Gastroesophageal sphincter (tissue), 4 donors: ENCODE measurements around the gene EPHA6. TPM values are rescaled to one million over a fixed set of nuclear protein-coding genes. Genes with fewer than 3 reads are reported as not detected.
"Not testable (repeated sequence)": the region's sequence is repeated elsewhere in the genome, so short reads cannot be mapped to it uniquely, and the experiment has no call there.

Source experiments
- ATAC-seq: fragments of 150-250 bp; one replicate; pipeline ENCODE4 v1.9.1; 2016; ENCODE audit warnings: mild to moderate bottlenecking, moderate library complexity
- H3K27ac ChIP-seq, 4 donors: fragments of 200-600 bp; sonication (generic) in 3 of 4; 1 replicate in 3 of 4; 2 replicates in 1 of 4; pipeline ENCODE4 v1.5.1; 2016 to 2019
- H3K27me3 ChIP-seq: fragments of 200-600 bp; sonication (generic); one replicate; pipeline ENCODE4 v1.5.1; 2019
- H3K36me3 ChIP-seq, 2 donors: fragments of 200-600 bp; sonication (generic); one replicate each; pipeline ENCODE4 v1.5.1; 2019; ENCODE audit warnings: control low read depth in 1 of 2
- H3K4me1 ChIP-seq, 3 donors: fragments of 200-600 bp; sonication (generic); 1 replicate in 2 of 3; 2 replicates in 1 of 3; pipeline ENCODE4 v1.5.1; 2016 to 2019; ENCODE audit warnings: control low read depth in 2 of 3
- H3K4me3 ChIP-seq, 2 donors: fragments of 200-600 bp; sonication (generic); one replicate each; pipeline ENCODE4 v1.5.1; 2019; ENCODE audit warnings: mild to moderate bottlenecking in 1 of 2, moderate library complexity in 1 of 2
- H3K9me3 ChIP-seq, 3 donors: fragments of 200-600 bp; sonication (generic); one replicate each; pipeline ENCODE4 v1.5.1; 2017 to 2019; ENCODE audit warnings: control low read depth in 2 of 3
- CTCF ChIP-seq, 4 experiments: fragments of 200-600 bp in 2 of 4; fragments of 450-650 bp in 2 of 4; sonication (generic) in 1 of 4; IDR thresholded peaks; one replicate each; pipeline ENCODE4 v1.5.1; 2017 to 2019; ENCODE audit warnings: antibody characterized with exemption in 4 of 4, mild to moderate bottlenecking in 2 of 4, moderate library complexity in 2 of 4
- EP300 ChIP-seq: sonication (generic); formaldehyde crosslinking; IDR thresholded peaks from one replicate; pipeline ENCODE4 v1.6.1; 2017; ENCODE audit warnings: antibody characterized with exemption, mild to moderate bottlenecking
- POLR2A ChIP-seq, 2 donors: fragments of 450-650 bp; IDR thresholded peaks; one replicate each; pipeline ENCODE4 v1.6.1; 2017; ENCODE audit warnings: antibody characterized with exemption in 2 of 2, mild to moderate bottlenecking in 2 of 2, moderate library complexity in 1 of 2
- POLR2AphosphoS5 ChIP-seq: sonication (generic); formaldehyde crosslinking; IDR thresholded peaks from one replicate; pipeline ENCODE4 v1.6.1; 2017; ENCODE audit warnings: antibody characterized with exemption
- WGBS, 2 donors: methylation state at CpG; one replicate each; pipeline ENCODE4 v1.1.5; 2018; ENCODE audit warnings: low coverage in 1 of 2; 5-methylcytosine and 5-hydroxymethylcytosine counted together
- total RNA-seq, 4 donors: library from RNA; depleted of rRNA; stranded (reverse); fragments of >200 nt; gene quantifications; one replicate each; pipeline ENCODE4 v1.1.0, GENCODE V29; 2016

Gene EPHA6
- total RNA-seq, 4 donors from 2014 or later: 1.6 to 4.2 (median 2.9) TPM

DNA sequence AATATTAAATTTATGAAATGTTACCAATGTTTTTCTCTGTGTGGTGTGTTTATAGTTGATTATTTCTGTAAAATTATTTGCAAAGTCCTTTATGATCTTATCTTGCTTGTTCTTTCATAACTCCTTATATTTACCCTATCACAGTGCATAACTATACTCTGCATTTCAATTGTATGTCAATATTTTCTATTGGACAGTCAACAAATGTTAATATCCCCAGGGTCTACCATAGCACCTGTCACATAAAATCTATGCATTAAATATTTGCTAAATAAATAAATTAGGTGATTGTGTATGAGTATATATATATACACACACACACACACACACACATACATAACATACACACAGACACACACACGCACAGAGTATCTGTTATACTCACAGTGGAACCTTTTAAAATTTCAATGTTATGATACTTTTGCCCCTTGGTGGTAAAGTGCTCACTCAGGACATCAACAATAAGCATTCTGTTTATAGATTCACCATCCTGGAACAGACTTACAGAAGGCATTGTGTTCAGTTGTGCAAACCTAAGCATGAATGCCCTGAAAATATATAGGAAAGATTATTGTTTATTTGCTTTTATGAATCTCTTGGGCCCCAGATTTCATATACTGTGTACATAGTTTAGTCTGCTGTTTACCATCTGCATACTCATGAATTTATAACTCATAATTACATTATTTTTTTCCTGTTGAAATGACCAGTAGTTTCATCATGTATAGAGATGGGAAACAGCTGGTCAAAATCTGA lies 443.7 kb downstream of the EPHA6 start:
- no peak overlapping the region for H3K4me3 ChIP-seq
- H3K36me3 ChIP-seq: no peaks in the 10 kb centered on the region
- no peak for TF ChIP-seq POLR2AphosphoS5
- TF ChIP-seq EP300: no peak
- no peak for TF ChIP-seq CTCF (IDR thresholded peaks at IDR 0.05)
- ATAC-seq: no peak
- 86 to 89% methylated on average over 1 of the region's 1 CpG for WGBS, 2 donors
- H3K9me3 ChIP-seq: no peaks in the 10 kb centered on the region
- H3K27ac ChIP-seq: no peak overlapping the region
- H3K27me3 ChIP-seq: no peaks in the 10 kb centered on the region
- no peaks in the 10 kb centered on the region for H3K4me1 ChIP-seq

DNA sequence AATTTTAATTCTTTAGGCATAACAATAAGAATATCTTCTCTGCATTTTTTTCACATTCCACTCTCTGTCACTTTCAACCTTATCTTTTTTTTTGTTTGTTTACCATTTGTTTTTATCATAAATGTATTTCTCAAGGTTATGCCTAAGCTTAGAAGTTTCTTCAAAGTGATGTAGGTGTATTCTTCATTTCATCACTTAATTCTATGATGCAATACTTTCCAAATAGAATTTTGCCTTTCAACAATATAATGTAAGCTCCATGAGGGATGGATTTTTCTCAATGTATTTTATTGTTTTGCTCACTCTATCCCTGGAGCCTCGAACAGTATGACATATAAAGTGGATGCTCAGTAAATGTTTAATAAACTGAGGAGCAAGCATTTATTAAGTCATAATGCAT lies 444.9 kb downstream of the EPHA6 start:
- Histone ChIP-seq H3K4me1 (no peaks in the 10 kb centered on the region), H3K27me3 (no peaks in the 10 kb centered on the region), H3K27ac (no peak overlapping the region), H3K36me3 (no peaks in the 10 kb centered on the region), H3K4me3 (no peak overlapping the region), H3K9me3 (no peaks in the 10 kb centered on the region)
- no peak for ATAC-seq
- 45 to 63% methylated on average over 1 of the region's 1 CpG for WGBS, 2 donors
- TF ChIP-seq CTCF (IDR thresholded peaks at IDR 0.05) (no peak), POLR2A (IDR thresholded peaks at IDR 0.05) (no peak), POLR2AphosphoS5 (no peak), EP300 (no peak)

DNA sequence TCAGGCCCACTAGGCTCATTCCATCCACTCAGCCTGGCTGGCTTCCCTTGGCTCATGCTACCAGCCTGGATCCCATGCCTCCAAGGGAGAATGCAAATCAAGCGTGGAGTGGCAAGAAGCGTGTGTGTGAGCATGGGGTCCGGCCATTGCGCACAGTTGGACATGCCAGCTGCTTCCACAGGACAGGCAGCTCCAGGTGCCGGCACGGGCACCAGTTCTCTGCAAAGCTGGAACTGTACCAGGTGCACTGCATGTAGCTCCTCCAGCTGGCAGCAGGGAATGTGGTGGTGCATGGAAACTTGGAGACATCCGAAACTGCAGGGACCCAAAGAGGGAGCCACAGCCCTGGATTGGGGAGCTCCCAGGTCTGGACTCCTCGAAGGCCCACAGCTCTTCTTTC lies 449.8 kb downstream of the EPHA6 start:
- ATAC-seq: no peak
- WGBS, 2 donors: 100% methylated on average over 1 of the region's 8 CpGs; no CpG with 5 or more reads in 1 of the 2 donors
- TF ChIP-seq CTCF (IDR thresholded peaks at IDR 0.05) (no peak), POLR2AphosphoS5 (no peak), POLR2A (IDR thresholded peaks at IDR 0.05) (no peak), EP300 (no peak)
- H3K27me3 ChIP-seq: no peaks in the 10 kb centered on the region
- no peaks in the 10 kb centered on the region for H3K36me3 ChIP-seq
- H3K4me3 ChIP-seq: no peak overlapping the region
- H3K27ac ChIP-seq: no peak overlapping the region
- no peaks in the 10 kb centered on the region for H3K4me1 ChIP-seq
- H3K9me3 ChIP-seq: no peaks in the 10 kb centered on the region

DNA sequence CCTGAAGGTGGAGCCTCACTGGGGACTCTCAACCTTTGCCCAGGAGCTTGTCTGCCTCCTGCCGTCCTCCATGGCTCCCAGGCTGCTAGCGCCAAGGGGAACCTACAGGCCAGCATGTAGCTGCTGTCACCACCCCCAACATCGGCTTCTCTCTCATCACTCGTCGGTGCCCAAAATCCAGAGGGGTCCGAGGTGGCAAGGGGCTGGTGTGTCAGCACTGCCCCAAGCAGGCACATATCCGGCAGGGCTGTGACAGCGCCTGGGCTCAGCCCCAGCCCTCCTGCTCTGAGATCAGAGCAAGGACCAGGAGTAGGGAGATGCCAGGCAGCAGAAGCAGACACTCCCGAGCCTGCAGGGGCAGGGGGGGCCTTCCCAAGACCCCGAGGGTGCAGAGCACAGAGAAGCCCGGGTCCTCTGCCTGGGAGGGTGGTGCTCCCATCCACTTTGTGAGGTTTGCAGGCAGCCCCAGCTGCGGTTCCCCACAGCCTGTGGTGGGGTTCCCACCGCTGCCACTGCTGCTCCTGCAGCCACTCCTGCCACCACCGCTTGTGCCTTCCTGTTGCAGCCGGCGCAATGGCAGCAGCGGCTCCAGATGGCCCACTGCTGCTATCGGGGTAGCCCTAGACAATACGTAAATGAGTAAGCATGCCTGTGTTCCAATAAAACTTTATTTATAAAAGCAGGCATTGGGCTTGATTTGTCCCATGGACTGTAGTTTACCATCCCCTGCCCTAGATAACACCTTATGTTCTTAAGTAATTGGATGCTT lies 451.0 kb downstream of the EPHA6 start:
- H3K27me3 ChIP-seq: no peaks in the 10 kb centered on the region
- no peak for TF ChIP-seq CTCF (IDR thresholded peaks at IDR 0.05)
- no peak for TF ChIP-seq POLR2A (IDR thresholded peaks at IDR 0.05)
- TF ChIP-seq POLR2AphosphoS5: no peak
- 93% methylated on average over 6 to 12 of the region's 19 CpGs for WGBS, 2 donors
- no peak overlapping the region for H3K4me3 ChIP-seq
- no peak for ATAC-seq
- no peaks in the 10 kb centered on the region for H3K36me3 ChIP-seq
- H3K9me3 ChIP-seq: no peaks in the 10 kb centered on the region
- no peaks in the 10 kb centered on the region for H3K4me1 ChIP-seq
- H3K27ac ChIP-seq: no peak overlapping the region

GRCh38 chr3:97269202-97269601 lies 454.8 kb downstream of the EPHA6 start:
- no peaks in the 10 kb centered on the region for H3K36me3 ChIP-seq
- no peak overlapping the region for H3K27ac ChIP-seq
- TF ChIP-seq POLR2AphosphoS5 (no peak), EP300 (no peak), POLR2A (IDR thresholded peaks at IDR 0.05) (no peak), CTCF (IDR thresholded peaks at IDR 0.05) (no peak)
- H3K4me3 ChIP-seq: no peak overlapping the region
- H3K4me1 ChIP-seq: no peaks in the 10 kb centered on the region
- 42 to 71% methylated on average over 1 to 2 of the region's 2 CpGs for WGBS, 2 donors
- no peak for ATAC-seq
- no peaks in the 10 kb centered on the region for H3K27me3 ChIP-seq
- H3K9me3 ChIP-seq: no peaks in the 10 kb centered on the region

DNA sequence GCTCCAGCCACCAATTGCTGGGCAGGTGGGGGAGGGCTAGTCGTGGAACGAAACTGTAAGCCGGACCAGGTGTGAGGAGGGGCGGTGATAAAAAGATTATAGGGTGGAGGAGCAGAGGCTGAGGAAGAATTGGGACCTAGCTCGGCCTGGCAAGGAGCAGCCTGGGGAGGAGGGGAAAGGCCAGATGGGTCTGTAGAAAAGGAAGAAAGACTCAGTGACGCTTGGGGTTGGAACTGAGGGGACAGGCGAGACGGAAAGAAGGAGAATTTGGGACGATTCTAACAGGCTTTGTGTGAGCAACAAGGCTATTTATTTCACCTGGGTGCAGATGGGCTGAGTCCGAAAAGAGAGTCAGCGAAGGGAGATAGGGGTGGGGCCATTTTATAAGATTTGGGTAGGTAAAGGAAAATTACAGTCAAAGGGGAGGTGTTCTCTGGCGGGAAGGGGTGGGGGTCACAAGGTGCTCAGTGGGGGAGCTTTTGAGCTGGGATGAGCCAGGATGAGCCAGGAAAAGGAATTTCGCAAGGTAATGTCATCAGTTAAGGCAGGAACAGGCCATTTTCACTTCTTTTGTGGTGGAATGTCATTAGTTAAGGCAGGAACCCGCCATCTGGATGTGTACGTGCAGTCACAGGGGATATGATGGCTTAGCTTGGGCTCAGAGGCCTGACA lies 462.6 kb downstream of the EPHA6 start:
- not testable (repeated sequence) for H3K27ac ChIP-seq, H3K27me3 ChIP-seq, H3K4me1 ChIP-seq, ATAC-seq, H3K36me3 ChIP-seq, H3K9me3 ChIP-seq, H3K4me3 ChIP-seq
- 82 to 86% methylated on average over 9 to 15 of the region's 15 CpGs for WGBS, 2 donors
